Sigmoid colon (tissue), 3 donors: ENCODE measurements around the gene DGLUCY.

Experiments used
- CTCF ChIP-seq, 4 experiments: fragments of 450-650 bp in 3 of 4; fragments of 200-600 bp in 1 of 4; IDR thresholded peaks; one replicate each; pipeline ENCODE4 v1.5.1; 2016 to 2019; ENCODE audit warnings: antibody characterized with exemption in 4 of 4, mild to moderate bottlenecking in 3 of 4, moderate library complexity in 2 of 4
- POLR2A ChIP-seq, 2 donors: fragments of 450-650 bp; IDR thresholded peaks; one replicate each; pipeline ENCODE4 v1.6.1; 2016; ENCODE audit warnings: antibody characterized with exemption in 2 of 2, mild to moderate bottlenecking in 2 of 2, moderate library complexity in 2 of 2

GRCh38 chr14:91075553-91075952, 38.3 kb upstream of the DGLUCY start:
- TF ChIP-seq CTCF (IDR thresholded peaks at IDR 0.05) = no peak
- TF ChIP-seq POLR2A (IDR thresholded peaks at IDR 0.05) = no peak
